Measurements from ENCODE around the gene HS1BP3. TPM values are rescaled to one million over a fixed set of nuclear protein-coding genes. Genes with fewer than 3 reads are reported as not detected.
A peak's percentile ranks its signal among the peaks of the same experiment; 100 is the strongest.

HS1BP3 gene
- total RNA-seq, 1 donor from 2014 or later = 16.5 TPM

GRCh38 chr2:20637147-20637546 is 13.8 kb downstream of the HS1BP3 start:
- no peaks in the 10 kb centered on the region for H3K9me3 Mint-ChIP-seq
- H3K4me1 Mint-ChIP-seq = peaks cover 23% of the 10 kb centered on the region
- TF ChIP-seq CTCF (IDR thresholded peaks at IDR 0.05; ENCODE audit: unreplicated experiment) = no peak
- H3K36me3 Mint-ChIP-seq = peaks cover 9% of the 10 kb centered on the region
- no peaks in the 10 kb centered on the region for H3K27me3 Mint-ChIP-seq (ENCODE audit: low read depth)
- no peak overlapping the region for H3K4me3 Mint-ChIP-seq
- DNase-seq (ENCODE audit: low spot score in 2 of 2, unreplicated experiment in 2 of 2) = no peak
- H3K27ac Mint-ChIP-seq = no peak overlapping the region

GRCh38 chr2:20635675-20636584 is 15.0 kb downstream of the HS1BP3 start:
- Mint-ChIP-seq H3K36me3 (peaks cover 9% of the 10 kb centered on the region), H3K4me1 (peaks cover 23% of the 10 kb centered on the region), H3K9me3 (no peaks in the 10 kb centered on the region), H3K4me3 (no peak overlapping the region), H3K27me3 (ENCODE audit: low read depth) (no peaks in the 10 kb centered on the region), H3K27ac (peak overlapping the region; percentile 78)
- peak; percentile 88 for TF ChIP-seq CTCF (IDR thresholded peaks at IDR 0.05; ENCODE audit: unreplicated experiment)
- peak; percentile 82 to 94 for DNase-seq (ENCODE audit: low spot score in 2 of 2, unreplicated experiment in 2 of 2)

DNA sequence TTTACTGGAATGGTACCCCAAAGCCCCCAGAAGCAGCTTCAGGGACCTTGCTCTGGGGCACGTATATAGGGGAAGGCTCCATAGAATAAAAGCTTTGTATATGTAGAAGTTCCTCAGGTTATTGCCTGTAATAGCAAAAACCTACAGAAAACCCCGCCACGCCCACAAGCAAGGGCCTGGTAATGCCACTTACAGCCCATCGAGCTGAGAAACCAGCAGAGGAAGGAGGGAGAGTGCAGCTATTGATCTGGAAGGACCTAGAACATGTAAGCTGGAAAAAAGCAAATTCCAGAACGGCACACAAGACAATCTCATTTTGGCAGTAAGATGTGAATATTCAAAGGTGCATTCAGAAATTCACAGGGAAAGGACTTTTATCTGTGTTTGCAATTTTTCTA is 15.8 kb downstream of the HS1BP3 start:
- TF ChIP-seq CTCF (IDR thresholded peaks at IDR 0.05; ENCODE audit: unreplicated experiment) = no peak
- DNase-seq (ENCODE audit: low spot score in 2 of 2, unreplicated experiment in 2 of 2) = no peak
- H3K27ac Mint-ChIP-seq = peak overlapping the region; percentile 44
- H3K36me3 Mint-ChIP-seq = peaks cover 9% of the 10 kb centered on the region
- H3K9me3 Mint-ChIP-seq = no peaks in the 10 kb centered on the region
- peaks cover 23% of the 10 kb centered on the region for H3K4me1 Mint-ChIP-seq
- no peak overlapping the region for H3K4me3 Mint-ChIP-seq
- H3K27me3 Mint-ChIP-seq (ENCODE audit: low read depth) = no peaks in the 10 kb centered on the region

DNA sequence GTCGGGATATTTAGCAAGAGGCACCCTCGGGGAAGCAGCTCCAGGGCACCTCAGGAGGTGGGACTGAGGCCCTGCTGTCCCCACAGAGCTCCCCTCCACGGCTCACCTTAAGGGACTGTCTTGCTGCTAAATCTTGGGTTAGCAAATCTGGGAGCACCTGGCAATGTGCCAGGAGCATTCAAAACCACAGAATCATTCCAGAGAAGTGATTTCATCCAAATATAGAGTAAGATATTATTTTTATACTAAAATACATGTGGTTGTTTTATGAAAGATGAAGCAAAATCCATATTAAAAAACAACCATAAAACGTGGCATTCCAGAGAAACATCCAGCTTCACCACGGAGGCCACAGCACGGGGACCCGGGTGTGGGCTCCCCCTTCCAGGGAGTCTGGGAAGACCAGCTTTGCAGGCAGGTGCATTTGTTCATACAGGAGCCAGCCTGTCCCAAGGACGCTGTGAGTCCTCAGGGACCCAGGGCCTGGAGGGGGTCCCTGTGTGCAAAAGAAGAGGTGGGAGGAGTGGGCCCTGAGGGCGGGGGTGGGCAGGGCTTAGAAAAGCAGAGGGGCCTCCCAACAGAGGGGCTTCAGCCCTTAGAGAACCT is 16.3 kb downstream of the HS1BP3 start:
- peaks cover 9% of the 10 kb centered on the region for H3K36me3 Mint-ChIP-seq
- DNase-seq (ENCODE audit: low spot score in 2 of 2, unreplicated experiment in 2 of 2) = no peak
- no peaks in the 10 kb centered on the region for H3K27me3 Mint-ChIP-seq (ENCODE audit: low read depth)
- no peak for TF ChIP-seq CTCF (IDR thresholded peaks at IDR 0.05; ENCODE audit: unreplicated experiment)
- H3K9me3 Mint-ChIP-seq = no peaks in the 10 kb centered on the region
- H3K4me1 Mint-ChIP-seq = peaks cover 23% of the 10 kb centered on the region
- H3K4me3 Mint-ChIP-seq = no peak overlapping the region
- H3K27ac Mint-ChIP-seq = peak overlapping the region; percentile 82

- no peak for DNase-seq (ENCODE audit: low spot score in 2 of 2, unreplicated experiment in 2 of 2)
- H3K36me3 Mint-ChIP-seq = peaks cover 7% of the 10 kb centered on the region
- H3K4me1 Mint-ChIP-seq = peaks cover 23% of the 10 kb centered on the region
- no peak for TF ChIP-seq CTCF (IDR thresholded peaks at IDR 0.05; ENCODE audit: unreplicated experiment)
- no peaks in the 10 kb centered on the region for H3K9me3 Mint-ChIP-seq
- H3K4me3 Mint-ChIP-seq = no peak overlapping the region
- H3K27me3 Mint-ChIP-seq (ENCODE audit: low read depth) = no peaks in the 10 kb centered on the region
- H3K27ac Mint-ChIP-seq = peak overlapping the region; percentile 82
Measured at GRCh38 chr2:20633794-20634506, 16.9 kb downstream of the HS1BP3 start.

Measured in mesothelial cell of epicardium (in vitro differentiated cells).